ENCODE measurements around the gene FRZB. TPM values are rescaled to one million over a fixed set of nuclear protein-coding genes. Genes with fewer than 3 reads are reported as not detected.

FRZB gene
- total and polyA plus RNA-seq, 11 donors: 0.31 to 5.5 (median 1.8) TPM

DNA sequence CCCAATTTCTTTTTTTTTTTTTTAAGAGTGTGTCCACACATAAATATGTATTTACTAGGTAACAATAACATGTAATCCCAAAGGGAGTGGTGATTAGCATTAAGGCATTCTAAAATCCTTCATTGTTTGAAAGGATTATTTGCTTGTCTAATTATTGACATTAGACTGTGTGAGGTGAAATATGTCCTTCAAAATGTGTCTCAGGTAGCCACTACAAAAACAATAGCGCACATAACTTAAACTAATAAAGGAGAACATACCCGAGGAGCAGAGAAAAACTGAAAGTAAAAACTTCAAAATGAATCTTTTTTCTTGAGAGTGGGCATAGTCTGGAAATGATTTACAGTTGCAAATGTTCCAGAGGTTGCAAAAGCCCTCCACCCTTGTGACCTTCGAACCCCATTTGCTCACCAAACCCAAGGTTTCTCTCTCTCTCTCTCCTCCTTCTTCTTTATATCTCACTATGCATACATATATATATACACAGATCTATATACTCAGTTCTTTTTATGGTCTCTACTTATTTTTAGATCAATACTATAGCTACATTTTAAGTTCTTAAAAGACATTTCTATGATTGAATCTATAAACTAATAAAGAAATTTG lies 24.4 kb upstream of the FRZB start:
- H3K36me3 ChIP-seq: no peaks in the 10 kb centered on the region
- no peaks in the 10 kb centered on the region for H3K27me3 ChIP-seq
- intact Hi-C loops (cut with DNase I): no loop called here
- peaks cover 0 to 4% (median 0%) of the 10 kb centered on the region in 12 donors for H3K4me1 ChIP-seq
- peaks cover 0 to 2% (median 0%) of the 10 kb centered on the region in 12 donors for H3K9me3 ChIP-seq
- no peak overlapping the region for H3K27ac ChIP-seq
- DNase-seq: no peak
- WGBS, 4 donors: 85 to 93% (median 92%) methylated on average over 3 of the region's 3 CpGs
- no peak overlapping the region for H3K4me3 ChIP-seq
- no peak for ATAC-seq
- no peak for TF ChIP-seq POLR2A (IDR thresholded peaks at IDR 0.05)
- TF ChIP-seq, protein P1, sequence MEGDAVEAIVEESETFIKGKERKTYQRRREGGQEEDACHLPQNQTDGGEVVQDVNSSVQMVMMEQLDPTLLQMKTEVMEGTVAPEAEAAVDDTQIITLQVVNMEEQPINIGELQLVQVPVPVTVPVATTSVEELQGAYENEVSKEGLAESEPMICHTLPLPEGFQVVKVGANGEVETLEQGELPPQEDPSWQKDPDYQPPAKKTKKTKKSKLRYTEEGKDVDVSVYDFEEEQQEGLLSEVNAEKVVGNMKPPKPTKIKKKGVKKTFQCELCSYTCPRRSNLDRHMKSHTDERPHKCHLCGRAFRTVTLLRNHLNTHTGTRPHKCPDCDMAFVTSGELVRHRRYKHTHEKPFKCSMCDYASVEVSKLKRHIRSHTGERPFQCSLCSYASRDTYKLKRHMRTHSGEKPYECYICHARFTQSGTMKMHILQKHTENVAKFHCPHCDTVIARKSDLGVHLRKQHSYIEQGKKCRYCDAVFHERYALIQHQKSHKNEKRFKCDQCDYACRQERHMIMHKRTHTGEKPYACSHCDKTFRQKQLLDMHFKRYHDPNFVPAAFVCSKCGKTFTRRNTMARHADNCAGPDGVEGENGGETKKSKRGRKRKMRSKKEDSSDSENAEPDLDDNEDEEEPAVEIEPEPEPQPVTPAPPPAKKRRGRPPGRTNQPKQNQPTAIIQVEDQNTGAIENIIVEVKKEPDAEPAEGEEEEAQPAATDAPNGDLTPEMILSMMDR (IDR thresholded peaks at IDR 0.05): no peak

DNA sequence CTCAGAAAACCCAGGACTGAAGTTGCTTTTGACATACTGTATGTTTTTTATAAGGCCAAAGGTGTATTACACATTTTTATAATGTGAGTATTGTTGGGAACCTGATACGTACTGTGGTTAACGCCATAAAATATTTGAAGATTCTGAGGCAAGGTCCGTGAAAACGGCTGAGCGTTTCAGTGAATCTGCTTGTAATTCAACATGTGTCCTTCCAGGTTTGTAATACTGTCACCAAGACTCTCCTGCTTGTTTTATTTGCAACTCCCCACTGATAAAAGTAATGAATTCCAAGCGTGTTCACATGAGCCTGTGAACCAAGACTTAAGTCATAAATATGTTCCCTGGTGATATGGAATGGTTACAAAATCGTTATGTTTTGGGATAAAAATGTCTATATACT lies 23.9 kb upstream of the FRZB start:
- no peak overlapping the region for H3K27ac ChIP-seq
- WGBS, 4 donors: 86 to 96% (median 89%) methylated on average over 7 of the region's 7 CpGs
- H3K27me3 ChIP-seq: no peaks in the 10 kb centered on the region
- H3K4me3 ChIP-seq: no peak overlapping the region
- DNase-seq (no peak), ATAC-seq (no peak)
- TF ChIP-seq POLR2A (IDR thresholded peaks at IDR 0.05): no peak
- TF ChIP-seq, protein P1 (IDR thresholded peaks at IDR 0.05): no peak
- intact Hi-C loops (cut with DNase I): no loop called here
- peaks cover 0 to 2% (median 0%) of the 10 kb centered on the region in 12 donors for H3K9me3 ChIP-seq
- H3K4me1 ChIP-seq: peaks cover 0 to 4% (median 0%) of the 10 kb centered on the region in 12 donors
- H3K36me3 ChIP-seq: no peaks in the 10 kb centered on the region

DNA sequence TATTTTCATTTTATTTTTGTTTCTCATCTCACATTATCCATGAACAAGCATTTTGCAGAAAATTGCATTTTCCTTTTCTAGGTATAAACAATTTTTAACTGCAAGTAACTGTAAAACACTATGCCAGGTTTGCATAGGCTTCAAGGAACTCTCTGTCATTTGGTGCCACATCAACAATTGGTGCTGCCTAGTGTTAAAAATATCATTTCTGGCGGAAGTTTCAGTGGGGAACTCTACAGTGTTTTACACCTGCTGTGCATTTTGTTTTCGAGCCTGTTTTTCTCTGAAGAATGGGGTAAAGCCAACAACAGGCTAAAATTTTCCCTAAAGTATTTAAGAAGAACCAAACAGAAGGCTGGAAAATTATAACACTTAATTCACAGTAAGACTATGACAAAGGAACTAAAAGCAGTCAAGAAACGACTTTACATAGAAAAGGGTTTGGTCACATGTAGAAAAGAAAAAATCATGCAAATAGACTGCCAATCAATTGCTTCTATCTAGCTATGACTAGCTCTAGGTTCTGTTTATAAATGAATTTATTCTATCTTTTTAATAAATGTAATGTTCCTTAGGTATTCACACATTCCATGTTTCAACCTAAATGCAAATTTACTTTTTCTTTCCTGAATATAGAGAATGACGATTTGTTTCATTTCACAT lies 21.4 kb upstream of the FRZB start:
- intact Hi-C loops (cut with DNase I): no loop called here
- H3K27ac ChIP-seq: no peak overlapping the region
- peaks cover 0 to 4% (median 0%) of the 10 kb centered on the region in 12 donors for H3K4me1 ChIP-seq
- H3K27me3 ChIP-seq: no peaks in the 10 kb centered on the region
- DNase-seq (no peak), ATAC-seq (no peak)
- no peaks in the 10 kb centered on the region for H3K36me3 ChIP-seq
- WGBS, 4 donors: 86 to 93% (median 90%) methylated on average over 4 of the region's 4 CpGs
- no peaks in the 10 kb centered on the region for H3K9me3 ChIP-seq
- H3K4me3 ChIP-seq: no peak overlapping the region
- TF ChIP-seq POLR2A (IDR thresholded peaks at IDR 0.05): no peak
- TF ChIP-seq, protein P1 (IDR thresholded peaks at IDR 0.05): no peak

DNA sequence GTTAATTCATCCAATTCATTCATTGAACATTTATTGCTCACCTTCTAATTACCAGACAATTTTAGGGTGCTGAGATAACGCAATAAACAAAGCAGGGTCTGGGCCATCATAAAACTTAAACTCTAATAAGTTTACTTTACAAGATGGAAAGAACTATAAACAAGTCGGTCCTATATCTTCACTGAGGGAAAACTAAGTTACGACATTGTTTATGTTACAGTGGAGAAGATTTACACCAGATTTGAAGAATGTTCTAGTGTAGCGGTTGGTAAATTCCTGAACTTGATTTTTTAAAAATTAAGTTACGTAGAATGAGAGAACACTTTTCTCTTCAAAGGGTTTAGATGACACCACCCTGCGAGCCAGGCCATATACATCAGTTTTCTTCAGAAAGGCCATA lies 20.7 kb upstream of the FRZB start:
- TF ChIP-seq POLR2A (IDR thresholded peaks at IDR 0.05): no peak
- TF ChIP-seq, protein P1 (IDR thresholded peaks at IDR 0.05): no peak
- Histone ChIP-seq H3K4me3 (no peak overlapping the region), H3K27me3 (no peaks in the 10 kb centered on the region), H3K9me3 (no peaks in the 10 kb centered on the region), H3K4me1 (peaks cover 0 to 4% (median 0%) of the 10 kb centered on the region in 12 donors), H3K36me3 (no peaks in the 10 kb centered on the region), H3K27ac (no peak overlapping the region)
- DNase-seq (no peak), ATAC-seq (no peak)
- 75 to 77% (median 76%) methylated on average over 6 of the region's 6 CpGs for WGBS, 4 donors
- intact Hi-C loops (cut with DNase I): no loop called here

All from heart left ventricle (tissue), 16 donors.